Measurements from ENCODE around the gene MBLAC1.

DNA sequence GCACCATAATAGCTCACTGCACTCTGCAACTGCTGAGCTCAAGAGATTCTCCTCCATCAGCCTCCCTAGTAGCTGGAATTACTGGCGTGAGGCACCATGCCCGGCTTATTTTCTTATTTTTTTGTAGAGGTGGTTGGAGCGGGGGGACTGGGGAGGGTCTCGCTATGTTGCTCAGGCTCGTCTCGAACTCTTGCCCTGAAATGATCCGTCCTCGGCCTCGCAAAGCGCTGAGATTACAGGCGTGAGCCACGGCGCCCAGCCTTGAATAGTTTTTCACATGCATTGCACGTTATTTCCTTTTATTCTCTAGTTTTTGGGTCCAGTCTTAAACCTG is 21.4 kb downstream of the MBLAC1 start:
- TF ChIP-seq ZNF70 (CRISPR knock-in tag; IDR thresholded peaks at IDR 0.05) (no peak), ZNF565 (CRISPR knock-in tag; conservative IDR thresholded peaks at IDR 0.05; ENCODE audit: low read depth) (no peak), ZFP3 (CRISPR knock-in tag; IDR thresholded peaks at IDR 0.05) (no peak), BACH2 (CRISPR knock-in tag; IDR thresholded peaks at IDR 0.05; ENCODE audit: borderline replicate concordance) (no peak), RARB (CRISPR knock-in tag; IDR thresholded peaks at IDR 0.05) (no peak), SNAI2 (CRISPR knock-in tag; IDR thresholded peaks at IDR 0.05) (no peak), PATZ1 (CRISPR knock-in tag; IDR thresholded peaks at IDR 0.05; ENCODE audit: borderline replicate concordance) (no peak)

Data from SK-N-SH treated with all-trans-retinoic acid at 6 μM for 48 hours (cell line).